HepG2 (cell line): ENCODE data around the gene MAN1A1. TPM values are rescaled to one million over a fixed set of nuclear protein-coding genes. Genes with fewer than 3 reads are reported as not detected.

Experiments used
- ATAC-seq: fragments of 200-7000 bp; cut with Tn5 transposase; 3 replicates; pipeline ENCODE4 v1.9.1; 2020; ENCODE audit warnings: mild to moderate bottlenecking, moderate library complexity
- BruUV-seq: library from RNA; stranded (reverse); fragments of 400-500 nt; replicated peaks from 2 replicates; lab custom pipeline; 2021; lab: Mats Ljungman, UMichigan
- CTCF ChIA-PET: fragments of 300-600 bp; formaldehyde crosslinking; extraction: SDS; loops from one replicate; lab custom pipeline; 2021; ENCODE audit warnings: low total read pairs, inconsistent platforms, low intra/inter-chr PET ratio; lab: Yijun Ruan, JAX
- POLR2A ChIA-PET: fragments of 350-600 bp; sonication (Branson Sonifier 250); formaldehyde crosslinking; loops from one replicate; lab custom pipeline; 2020; ENCODE audit warnings: antibody characterized with exemption, inconsistent platforms; lab: Yijun Ruan, JAX
- DNase-seq: peaks from one replicate; pipeline ENCODE4 v3.0.0-alpha.2; 2015; ENCODE audit warnings: low spot score
- FAIRE-seq: peaks from 3 replicates; lab custom pipeline; 2011; peaks lifted over from hg19 to GRCh38; lab: Jason Lieb, UNC
- H2AFZ ChIP-seq: one replicate; pipeline ENCODE4 v1.6.1; 2011; ENCODE audit warnings: low read length, inconsistent platforms
- H3K27ac ChIP-seq: fragments of 300-600 bp; 3 replicates; pipeline ENCODE4 v1.8.0; 2011; ENCODE audit warnings: mixed run types, mild to moderate bottlenecking, mixed read lengths, low read length, inconsistent platforms; ENCODE audit not compliant: insufficient read depth; ENCODE audit errors: extremely low read length
- H3K27me3 ChIP-seq, 2 experiments: fragments of 200-600 bp in 1 of 2; 2 replicates in 1 of 2; 3 replicates in 1 of 2; pipeline versions ENCODE4 v1.6.0 to v1.8.0; 2011; ENCODE audit warnings: low read length in 2 of 2, mild to moderate bottlenecking in 2 of 2, moderate library complexity in 2 of 2, inconsistent platforms in 1 of 2; ENCODE audit not compliant: insufficient read depth in 2 of 2, control insufficient read depth in 1 of 2
- H3K36me3 ChIP-seq, 2 experiments: fragments of 200-600 bp in 1 of 2; replicated peaks in 1 of 2; 2 replicates in 1 of 2; 3 replicates in 1 of 2; pipeline versions ENCODE4 v1.5.1 to v1.8.0; 2011; ENCODE audit warnings: low read length in 2 of 2, inconsistent platforms in 1 of 2; ENCODE audit not compliant: insufficient read depth in 2 of 2, control insufficient read depth in 1 of 2
- H3K4me1 ChIP-seq: 2 replicates; pipeline ENCODE4 v1.5.1; 2012; ENCODE audit warnings: low read length, inconsistent platforms; ENCODE audit not compliant: insufficient read depth
- H3K4me2 ChIP-seq: 2 replicates; pipeline ENCODE4 v1.6.0; 2011; ENCODE audit warnings: low read depth, low read length, inconsistent platforms
- H3K4me3 ChIP-seq, 3 experiments: fragments of 200-600 bp in 1 of 3; sonication (generic), shearing (Covaris generic) in 1 of 3; replicated peaks in 1 of 3; 2 replicates each; pipeline ENCODE4 v1.5.1; 2011 to 2016; ENCODE audit warnings: low read length in 3 of 3, inconsistent platforms in 2 of 3, low read depth in 2 of 3, mild to moderate bottlenecking in 2 of 3, control low read depth in 1 of 3, mixed read lengths in 1 of 3; ENCODE audit not compliant: insufficient read depth in 1 of 3
- H3K79me2 ChIP-seq: one replicate; pipeline ENCODE4 v1.6.1; 2011; ENCODE audit warnings: low read length, inconsistent platforms; ENCODE audit not compliant: insufficient read depth
- H3K9ac ChIP-seq: 2 replicates; pipeline ENCODE4 v1.6.0; 2011; ENCODE audit warnings: mild to moderate bottlenecking, low read depth, low read length, inconsistent platforms; ENCODE audit not compliant: insufficient read depth
- H3K9me3 ChIP-seq: 2 replicates; pipeline ENCODE4 v1.5.1; 2012; ENCODE audit warnings: mild to moderate bottlenecking, low read length
- H4K20me1 ChIP-seq: 2 replicates; pipeline ENCODE4 v1.6.0; 2011; ENCODE audit warnings: inconsistent platforms, mild to moderate bottlenecking, low read length, moderate library complexity; ENCODE audit not compliant: insufficient read depth
- AGO2 ChIP-seq: fragments of 200-400 bp; formaldehyde crosslinking; optimal IDR thresholded peaks from 2 replicates; pipeline ENCODE3; 2017; ENCODE audit warnings: mild to moderate bottlenecking, low read depth, low read length, moderate library complexity
- CREM ChIP-seq, 2 experiments: sonication (generic) in 1 of 2; formaldehyde crosslinking in 1 of 2; IDR thresholded peaks; 2 replicates each; pipeline versions ENCODE4 v1.4.0 to v1.6.1; 2016 to 2020; ENCODE audit warnings: antibody characterized with exemption in 1 of 2, mild to moderate bottlenecking in 1 of 2, missing genetic modification reagents in 1 of 2
- ESRRA ChIP-seq: sonication (generic); formaldehyde crosslinking; IDR thresholded peaks from 2 replicates; pipeline ENCODE4 v1.5.1; 2020; ENCODE audit warnings: mild to moderate bottlenecking, low read depth, missing genetic modification reagents
- HOXA9 ChIP-seq: sonication (generic); formaldehyde crosslinking; IDR thresholded peaks from 2 replicates; pipeline ENCODE4 v1.8.1; 2022; ENCODE audit warnings: missing genetic modification reagents, mild to moderate bottlenecking, moderate library complexity, borderline replicate concordance
- RBM22 ChIP-seq: fragments of 200-400 bp; formaldehyde crosslinking; optimal IDR thresholded peaks from 2 replicates; pipeline ENCODE3; 2017; ENCODE audit warnings: mild to moderate bottlenecking, low read length, moderate library complexity
- ZBTB38 ChIP-seq: sonication (generic); formaldehyde crosslinking; IDR thresholded peaks from 2 replicates; pipeline ENCODE4 v1.5.1; 2020; ENCODE audit warnings: mild to moderate bottlenecking, missing genetic modification reagents
- ZNF232 ChIP-seq: sonication (generic); formaldehyde crosslinking; IDR thresholded peaks from 2 replicates; pipeline ENCODE4 v1.4.0; 2020; ENCODE audit warnings: missing genetic modification reagents, borderline replicate concordance
- ZNF337 ChIP-seq: sonication (generic); formaldehyde crosslinking; IDR thresholded peaks from 2 replicates; pipeline ENCODE4 v1.5.1; 2020; ENCODE audit warnings: missing genetic modification reagents, low read depth, mild to moderate bottlenecking, borderline replicate concordance
- ZNF562 ChIP-seq: sonication (generic); formaldehyde crosslinking; IDR thresholded peaks from 2 replicates; pipeline ENCODE4 v1.8.0; 2022; ENCODE audit warnings: missing genetic modification reagents, borderline replicate concordance
- ZNF768 ChIP-seq: sonication (generic); formaldehyde crosslinking; IDR thresholded peaks from 2 replicates; pipeline ENCODE4 v1.4.0; 2020; ENCODE audit warnings: missing genetic modification reagents
- ZNF788 ChIP-seq: sonication (generic); formaldehyde crosslinking; IDR thresholded peaks from 2 replicates; pipeline ENCODE4 v1.5.0; 2020; ENCODE audit warnings: mild to moderate bottlenecking, missing genetic modification reagents, borderline replicate concordance
- WGBS: methylation state at CpG from one replicate; pipeline ENCODE4 v1.1.6; 2017; ENCODE audit warnings: low lambda C conversion rate; 5-methylcytosine and 5-hydroxymethylcytosine counted together
- in situ Hi-C: cut with HindIII; loops from 2 replicates; pipeline ENCODE4 v1.10.0; 2017; ENCODE audit warnings: low pct_unique_long_range_greater_than_20kb; ENCODE audit not compliant: extremely low pct_ligation_motif_present
- intact Hi-C: fragments of 100-400 bp; cut with micrococcal nuclease; formaldehyde crosslinking; loops from one replicate; pipeline ENCODE4 v1.10.0; 2022; ENCODE audit not compliant: unreplicated experiment
- polyA plus RNA-seq, 8 experiments: library from polyadenylated mRNA; depleted of rRNA in 3 of 8; stranded (reverse) in 7 of 8; unstranded in 1 of 8; fragments of >200 nt; fragmentation: Illumina TruSeq in 4 of 8; extraction: Trizol in 4 of 8; gene quantifications; 2 replicates each; pipeline versions ENCODE4 v1.2.1 to v1.2.3, GENCODE V29; 2011 to 2016; ENCODE audit warnings: low read depth in 4 of 8, missing spikeins in 1 of 8, mixed read lengths in 1 of 8; ENCODE audit not compliant: insufficient read depth in 1 of 8
- total RNA-seq, 5 experiments: library from RNA; depleted of rRNA; stranded (reverse); fragments of >200 nt; fragmentation: Illumina TruSeq; extraction: Trizol; gene quantifications; 2 replicates each; pipeline ENCODE4 v1.2.3, GENCODE V29; 2016; ENCODE audit warnings: low read depth in 1 of 5
- TF ChIP-seq, protein P1 (sequence below): sonication (generic); formaldehyde crosslinking; IDR thresholded peaks from 2 replicates; pipeline ENCODE4 v1.5.1; 2020; ENCODE audit warnings: mild to moderate bottlenecking, moderate library complexity, missing genetic modification reagents
- TF ChIP-seq, protein P2 (sequence below): IDR thresholded peaks from 2 replicates; pipeline ENCODE4 v1.6.1; 2016; ENCODE audit warnings: mild to moderate bottlenecking

Gene MAN1A1
- total and polyA plus RNA-seq, 2 of the 13 experiments (the other 11 are each of a cell fraction or from before 2014, with no cell fraction given) = 156 to 236 TPM

DNA sequence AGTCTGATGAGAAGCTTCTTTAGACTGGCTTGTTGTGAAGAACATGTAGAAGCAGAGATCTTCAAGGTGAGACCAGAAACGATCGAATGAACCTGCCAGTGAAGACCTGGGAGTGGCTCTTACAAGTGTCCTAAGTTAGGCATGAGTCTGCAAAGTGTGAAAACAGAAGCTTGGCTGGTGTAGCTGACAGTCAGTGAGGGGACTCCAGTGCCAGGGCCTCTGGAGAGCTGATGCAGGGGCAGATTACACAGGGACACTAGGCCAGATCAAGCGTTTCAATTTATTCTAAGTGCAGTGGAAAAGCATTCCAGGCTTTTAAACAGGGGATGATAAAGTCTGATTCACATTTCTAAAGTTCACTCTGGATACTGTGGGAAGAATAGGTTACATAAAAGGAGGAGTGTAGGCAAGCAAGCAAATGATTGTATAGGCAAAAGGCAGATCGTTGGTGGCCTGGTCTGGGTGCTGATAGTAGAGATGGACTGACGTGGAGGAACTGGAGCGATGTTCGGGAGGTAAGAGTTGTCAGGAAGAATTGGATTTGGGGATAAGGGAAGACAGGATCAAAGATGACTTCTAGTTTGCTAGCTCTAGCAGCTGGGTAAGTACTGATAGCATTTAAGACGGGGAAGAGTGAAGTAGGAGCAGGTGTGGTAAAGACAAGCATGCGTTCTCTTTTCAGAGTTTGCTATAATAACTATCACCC is 133.5 kb downstream of the MAN1A1 start:
- H2AFZ ChIP-seq = no peak overlapping the region
- H4K20me1 ChIP-seq = peaks cover 13% of the 10 kb centered on the region; the same call in 1 of the 2 replicates
- H3K79me2 ChIP-seq = peaks cover 37% of the 10 kb centered on the region
- peaks cover 10 to 36% of the 10 kb centered on the region in 2 experiments for H3K36me3 ChIP-seq
- no peak overlapping the region for H3K4me2 ChIP-seq
- no peaks in the 10 kb centered on the region for H3K9me3 ChIP-seq
- intact Hi-C loops = no loop called here
- H3K4me3 ChIP-seq = no peak overlapping the region
- POLR2A ChIA-PET = no interaction called here
- in situ Hi-C loops = no loop called here
- peaks cover 52% of the 10 kb centered on the region for H3K4me1 ChIP-seq
- no TSS peak for BruUV-seq
- TF ChIP-seq ZNF562 (CRISPR knock-in tag) (no peak), CREM (IDR thresholded peaks at IDR 0.05) (no peak), CREM (CRISPR knock-in tag; IDR thresholded peaks at IDR 0.05) (no peak), ZNF232 (CRISPR knock-in tag) (no peak), RBM22 (peak; percentile 98), ZNF337 (CRISPR knock-in tag) (0 out of 2 replicates have a peak, but pooled peaks have one; percentile 37), ESRRA (no peak), ZBTB38 (CRISPR knock-in tag) (peak; percentile 84), AGO2 (peak; percentile 6), HOXA9 (no peak), ZNF768 (no peak), ZNF788 (CRISPR knock-in tag) (0 out of 2 replicates have a peak, but pooled peaks have one; percentile 32)
- TF ChIP-seq, protein P1, sequence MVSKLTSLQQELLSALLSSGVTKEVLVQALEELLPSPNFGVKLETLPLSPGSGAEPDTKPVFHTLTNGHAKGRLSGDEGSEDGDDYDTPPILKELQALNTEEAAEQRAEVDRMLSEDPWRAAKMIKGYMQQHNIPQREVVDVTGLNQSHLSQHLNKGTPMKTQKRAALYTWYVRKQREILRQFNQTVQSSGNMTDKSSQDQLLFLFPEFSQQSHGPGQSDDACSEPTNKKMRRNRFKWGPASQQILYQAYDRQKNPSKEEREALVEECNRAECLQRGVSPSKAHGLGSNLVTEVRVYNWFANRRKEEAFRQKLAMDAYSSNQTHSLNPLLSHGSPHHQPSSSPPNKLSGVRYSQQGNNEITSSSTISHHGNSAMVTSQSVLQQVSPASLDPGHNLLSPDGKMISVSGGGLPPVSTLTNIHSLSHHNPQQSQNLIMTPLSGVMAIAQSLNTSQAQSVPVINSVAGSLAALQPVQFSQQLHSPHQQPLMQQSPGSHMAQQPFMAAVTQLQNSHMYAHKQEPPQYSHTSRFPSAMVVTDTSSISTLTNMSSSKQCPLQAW (CRISPR knock-in tag) = 0 out of 2 replicates have a peak, but pooled peaks have one; percentile 36
- TF ChIP-seq, protein P2, sequence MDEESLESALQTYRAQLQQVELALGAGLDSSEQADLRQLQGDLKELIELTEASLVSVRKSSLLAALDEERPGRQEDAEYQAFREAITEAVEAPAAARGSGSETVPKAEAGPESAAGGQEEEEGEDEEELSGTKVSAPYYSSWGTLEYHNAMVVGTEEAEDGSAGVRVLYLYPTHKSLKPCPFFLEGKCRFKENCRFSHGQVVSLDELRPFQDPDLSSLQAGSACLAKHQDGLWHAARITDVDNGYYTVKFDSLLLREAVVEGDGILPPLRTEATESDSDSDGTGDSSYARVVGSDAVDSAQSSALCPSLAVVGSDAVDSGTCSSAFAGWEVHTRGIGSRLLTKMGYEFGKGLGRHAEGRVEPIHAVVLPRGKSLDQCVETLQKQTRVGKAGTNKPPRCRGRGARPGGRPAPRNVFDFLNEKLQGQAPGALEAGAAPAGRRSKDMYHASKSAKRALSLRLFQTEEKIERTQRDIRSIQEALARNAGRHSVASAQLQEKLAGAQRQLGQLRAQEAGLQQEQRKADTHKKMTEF (CRISPR knock-in tag) = 0 out of 2 replicates have a peak, but pooled peaks have one; percentile 1
- peak; percentile 15 for DNase-seq
- CTCF ChIA-PET = no interaction called here
- peak overlapping the region; percentile 31 for H3K27ac ChIP-seq
- H3K27me3 ChIP-seq = no peaks in the 10 kb centered on the region
- WGBS = 88% methylated on average over 9 of the region's 9 CpGs
- ATAC-seq = peak; percentile 72
- H3K9ac ChIP-seq = no peak overlapping the region
- no peak for FAIRE-seq
